ENCODE results near the gene PLIN3.

DNA sequence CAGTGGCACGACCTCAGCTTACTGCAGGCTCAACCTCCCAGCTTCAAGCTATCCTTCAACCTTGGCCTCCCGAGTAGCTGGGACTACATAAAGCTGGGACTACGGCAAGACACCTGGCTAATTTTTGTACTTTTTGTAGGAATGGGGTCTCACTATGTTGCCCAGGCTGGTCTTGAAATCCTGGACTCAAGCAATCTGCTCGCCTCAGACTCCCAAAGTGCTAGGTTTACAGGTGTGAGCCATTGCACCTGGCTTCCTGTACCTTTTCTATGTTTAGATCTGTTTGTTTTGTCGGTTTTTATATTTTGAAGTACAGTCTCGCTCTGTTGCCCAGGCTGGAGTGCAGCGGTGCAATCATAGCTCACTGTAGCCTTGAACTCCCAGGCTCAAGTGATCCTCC is 18.4 kb downstream of the PLIN3 start:
- TF ChIP-seq, protein P1, sequence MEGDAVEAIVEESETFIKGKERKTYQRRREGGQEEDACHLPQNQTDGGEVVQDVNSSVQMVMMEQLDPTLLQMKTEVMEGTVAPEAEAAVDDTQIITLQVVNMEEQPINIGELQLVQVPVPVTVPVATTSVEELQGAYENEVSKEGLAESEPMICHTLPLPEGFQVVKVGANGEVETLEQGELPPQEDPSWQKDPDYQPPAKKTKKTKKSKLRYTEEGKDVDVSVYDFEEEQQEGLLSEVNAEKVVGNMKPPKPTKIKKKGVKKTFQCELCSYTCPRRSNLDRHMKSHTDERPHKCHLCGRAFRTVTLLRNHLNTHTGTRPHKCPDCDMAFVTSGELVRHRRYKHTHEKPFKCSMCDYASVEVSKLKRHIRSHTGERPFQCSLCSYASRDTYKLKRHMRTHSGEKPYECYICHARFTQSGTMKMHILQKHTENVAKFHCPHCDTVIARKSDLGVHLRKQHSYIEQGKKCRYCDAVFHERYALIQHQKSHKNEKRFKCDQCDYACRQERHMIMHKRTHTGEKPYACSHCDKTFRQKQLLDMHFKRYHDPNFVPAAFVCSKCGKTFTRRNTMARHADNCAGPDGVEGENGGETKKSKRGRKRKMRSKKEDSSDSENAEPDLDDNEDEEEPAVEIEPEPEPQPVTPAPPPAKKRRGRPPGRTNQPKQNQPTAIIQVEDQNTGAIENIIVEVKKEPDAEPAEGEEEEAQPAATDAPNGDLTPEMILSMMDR (IDR thresholded peaks at IDR 0.05) = no peak
- TF ChIP-seq POLR2A (IDR thresholded peaks at IDR 0.05) (no peak), EP300 (IDR thresholded peaks at IDR 0.05) (no peak)

Measured in tibial nerve (tissue), 4 donors.